HG03060 (cell line): ENCODE measurements around the gene PSEN2.
"Not testable (repeated sequence)": the region's sequence is repeated elsewhere in the genome, so short reads cannot be mapped to it uniquely, and the experiment has no call there.

Experiments used
- ATAC-seq: cut with Tn5 transposase; IDR thresholded peaks from one replicate; pipeline ENCODE4 v1.9.1; 2021; ENCODE audit warnings: low read depth, moderate number of reproducible peaks; ENCODE audit not compliant: unreplicated experiment

Gene PSEN2

DNA sequence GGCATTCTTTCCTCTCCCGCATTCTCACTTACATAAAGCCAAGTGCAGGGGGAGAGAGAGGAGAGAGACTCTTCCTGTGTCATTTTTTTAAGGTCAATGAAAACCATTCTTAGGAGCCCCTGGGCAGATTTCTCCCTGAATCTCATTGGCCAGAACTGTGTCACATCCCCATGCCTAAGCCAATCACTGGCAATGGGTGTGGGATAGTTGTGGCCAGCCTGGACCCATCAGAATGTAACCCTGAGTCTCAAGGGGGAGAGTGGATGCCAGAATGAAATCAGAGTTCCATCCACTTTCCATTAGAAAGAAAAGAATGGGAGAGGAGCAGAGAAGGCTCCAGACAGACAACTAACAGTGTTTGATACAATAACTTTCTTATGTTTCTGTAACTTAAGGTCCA is 38.5 kb downstream of the PSEN2 start:
- no peak for ATAC-seq

DNA sequence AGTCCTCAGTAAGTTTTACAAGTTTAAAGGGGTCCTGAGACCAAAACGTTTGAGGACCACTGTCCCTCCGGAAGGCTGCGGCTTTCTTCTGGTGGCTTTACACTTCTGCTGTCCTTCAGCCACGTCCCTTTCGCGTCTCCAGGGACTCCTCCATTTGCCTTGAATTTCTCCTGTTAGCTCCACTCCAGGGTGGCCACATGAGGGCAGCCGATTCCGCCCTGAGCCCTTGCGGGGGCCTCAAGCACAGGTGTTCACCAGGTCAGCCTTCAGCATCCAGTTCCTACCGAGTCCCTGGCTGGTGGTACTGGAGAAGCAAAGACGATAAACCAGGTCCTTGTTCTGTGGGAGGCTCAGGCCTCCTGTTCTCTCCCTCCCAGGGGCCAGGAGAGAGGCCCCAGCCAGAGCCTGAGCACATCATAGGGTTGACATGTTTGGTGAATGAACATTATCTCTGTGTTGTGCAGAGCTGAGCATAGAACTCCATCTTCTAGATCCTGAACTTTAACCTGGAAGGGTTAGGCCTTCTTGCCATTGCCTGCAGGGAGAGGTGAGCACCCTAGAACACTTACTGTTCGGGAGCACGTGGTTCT is 42.3 kb downstream of the PSEN2 start:
- ATAC-seq, result no peak

DNA sequence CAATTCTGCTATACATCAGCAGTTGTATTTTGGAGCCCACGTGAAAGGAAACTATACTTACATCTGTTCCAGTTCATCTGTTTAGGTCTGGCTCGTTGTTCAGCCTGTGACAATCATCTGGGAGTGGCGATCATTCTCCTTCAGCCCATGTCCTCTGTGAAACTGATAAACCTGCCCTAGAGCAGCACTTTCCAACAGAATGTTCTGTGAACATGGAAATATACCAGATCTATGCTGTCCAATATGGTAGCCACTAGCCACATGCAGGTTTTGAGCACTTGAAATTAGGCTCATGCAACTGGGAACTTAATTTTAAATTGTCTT is 45.2 kb downstream of the PSEN2 start:
- peak; percentile 12 for ATAC-seq

GRCh38 chr1:226916497-226916896 is 46.1 kb downstream of the PSEN2 start:
- no peak for ATAC-seq

- ATAC-seq, result no peak
Measured at GRCh38 chr1:226919587-226919986, 49.2 kb downstream of the PSEN2 start.

- ATAC-seq, result no peak
Measured at GRCh38 chr1:226919995-226920394, 49.6 kb downstream of the PSEN2 start.

DNA sequence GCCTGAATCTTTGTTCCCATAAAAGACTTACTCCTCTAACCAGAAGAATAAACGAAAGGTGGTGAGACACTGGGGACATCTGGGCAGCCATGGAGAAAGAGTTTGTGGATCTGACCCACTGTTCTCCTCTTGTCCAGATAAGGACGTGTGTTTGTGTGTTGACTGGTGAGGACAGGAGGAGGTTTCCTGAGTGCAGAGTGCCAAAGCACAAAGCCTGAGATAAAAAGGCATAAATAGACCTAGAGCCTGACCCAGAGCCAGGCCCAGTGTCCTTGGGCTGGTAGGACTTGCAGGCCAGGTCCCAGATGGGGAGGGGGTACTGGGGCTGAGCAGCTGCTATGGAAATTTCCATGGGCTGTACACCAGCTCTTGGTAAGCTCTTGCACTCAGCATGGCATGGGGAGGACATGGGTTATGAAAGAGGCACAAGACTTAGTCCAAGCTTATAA is 50.1 kb downstream of the PSEN2 start:
- ATAC-seq, result no peak

GRCh38 chr1:226921504-226921903 is 51.1 kb downstream of the PSEN2 start:
- no peak for ATAC-seq

DNA sequence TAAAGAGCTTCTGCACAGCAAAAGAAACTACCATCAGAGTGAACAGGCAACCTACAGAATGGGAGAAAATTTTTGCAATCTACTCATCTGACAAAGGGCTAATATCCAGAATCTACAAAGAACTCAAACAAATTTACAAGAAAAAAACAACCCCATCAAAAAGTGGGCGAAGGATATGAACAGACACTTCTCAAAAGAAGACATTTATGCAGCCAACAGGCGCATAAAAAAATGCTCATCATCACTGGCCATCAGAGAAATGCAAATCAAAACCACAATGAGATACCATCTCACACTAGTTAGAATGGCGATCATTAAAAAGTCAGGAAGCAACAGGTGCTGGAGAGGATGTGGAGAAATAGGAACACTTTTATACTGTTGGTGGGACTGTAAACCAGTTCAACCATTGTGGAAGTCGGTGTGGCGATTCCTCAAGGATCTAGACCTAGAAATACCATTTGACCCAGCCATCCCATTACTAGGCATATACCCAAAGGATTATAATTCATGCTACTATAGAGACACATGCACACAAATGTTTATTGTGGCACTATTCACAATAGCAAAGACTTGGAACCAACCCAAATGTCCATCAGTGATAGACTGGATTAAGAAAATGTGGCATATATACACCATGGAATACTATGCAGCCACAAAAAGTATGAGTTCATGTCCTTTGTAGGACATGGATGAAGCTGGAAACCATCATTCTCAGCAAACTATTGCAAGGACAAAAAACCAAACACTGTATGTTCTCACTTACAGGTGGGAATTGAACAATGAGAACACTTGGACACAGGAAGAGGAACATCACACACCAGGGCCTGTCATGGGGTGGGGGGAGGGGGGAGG is 59.1 kb downstream of the PSEN2 start:
- ATAC-seq, result not testable (repeated sequence)

GRCh38 chr1:226934483-226935237 is 64.2 kb downstream of the PSEN2 start:
- ATAC-seq, result no peak

DNA sequence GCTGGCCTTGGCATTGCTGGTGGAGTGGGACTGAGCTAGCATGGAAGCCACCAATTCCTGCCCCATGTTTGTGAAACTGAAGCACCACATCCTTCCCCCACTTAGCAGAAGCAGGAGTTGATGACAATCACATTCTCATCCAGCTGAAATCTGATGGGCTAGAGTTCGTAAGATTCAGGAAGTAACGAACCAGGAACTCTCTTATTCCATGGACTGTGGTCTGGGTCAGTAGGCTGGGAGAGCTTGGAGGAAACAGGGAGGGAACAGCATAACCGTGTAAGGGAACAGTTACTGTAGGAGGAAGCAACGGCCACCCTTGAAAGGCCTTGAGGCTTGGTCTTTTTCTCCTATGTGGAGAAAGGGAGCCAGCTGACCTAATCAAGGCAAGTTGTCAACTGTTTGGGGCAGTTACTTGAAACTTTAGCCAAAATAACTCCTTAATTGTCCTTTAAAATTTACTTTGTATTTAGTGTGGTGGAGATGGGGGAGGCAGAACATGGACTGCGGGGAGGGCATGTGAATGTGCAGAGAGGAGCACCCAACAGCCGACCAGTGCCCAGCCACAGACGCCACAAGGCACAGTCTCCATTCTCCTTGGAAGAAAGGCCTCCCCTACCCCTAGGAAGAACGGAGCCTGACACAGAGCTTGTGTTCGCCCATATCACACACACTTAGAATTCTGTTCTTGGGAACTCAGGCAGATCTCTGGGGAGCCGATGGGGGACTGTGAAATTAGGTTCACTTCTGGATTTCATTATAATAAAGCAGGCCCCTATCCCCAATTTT is 67.7 kb downstream of the PSEN2 start:
- ATAC-seq, result no peak

DNA sequence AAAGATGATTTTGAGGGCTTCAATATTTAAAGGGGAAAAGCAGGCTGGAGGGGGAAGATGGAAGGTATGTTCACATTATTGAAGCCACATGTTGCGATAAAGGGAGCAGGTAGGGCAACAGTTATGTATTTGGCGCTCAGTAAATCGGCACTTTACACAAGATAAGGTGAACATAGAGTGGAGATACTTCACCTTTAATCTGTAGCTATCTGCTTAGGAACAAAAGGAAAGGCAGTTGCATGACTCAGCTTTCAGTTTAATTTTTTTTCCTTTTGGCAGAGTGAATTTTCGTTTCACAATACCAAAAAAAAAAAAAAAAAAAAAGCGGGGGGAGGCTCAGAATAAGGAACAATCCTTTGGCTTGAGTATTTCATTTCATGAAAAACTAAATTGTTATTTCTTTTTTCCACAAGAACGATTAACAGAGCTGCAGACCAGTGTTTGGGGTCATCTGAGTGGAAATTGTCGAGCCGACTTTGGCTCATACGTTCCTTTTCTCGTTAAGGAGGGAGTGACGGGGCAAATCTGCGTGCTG is 68.6 kb downstream of the PSEN2 start:
- no peak for ATAC-seq

DNA sequence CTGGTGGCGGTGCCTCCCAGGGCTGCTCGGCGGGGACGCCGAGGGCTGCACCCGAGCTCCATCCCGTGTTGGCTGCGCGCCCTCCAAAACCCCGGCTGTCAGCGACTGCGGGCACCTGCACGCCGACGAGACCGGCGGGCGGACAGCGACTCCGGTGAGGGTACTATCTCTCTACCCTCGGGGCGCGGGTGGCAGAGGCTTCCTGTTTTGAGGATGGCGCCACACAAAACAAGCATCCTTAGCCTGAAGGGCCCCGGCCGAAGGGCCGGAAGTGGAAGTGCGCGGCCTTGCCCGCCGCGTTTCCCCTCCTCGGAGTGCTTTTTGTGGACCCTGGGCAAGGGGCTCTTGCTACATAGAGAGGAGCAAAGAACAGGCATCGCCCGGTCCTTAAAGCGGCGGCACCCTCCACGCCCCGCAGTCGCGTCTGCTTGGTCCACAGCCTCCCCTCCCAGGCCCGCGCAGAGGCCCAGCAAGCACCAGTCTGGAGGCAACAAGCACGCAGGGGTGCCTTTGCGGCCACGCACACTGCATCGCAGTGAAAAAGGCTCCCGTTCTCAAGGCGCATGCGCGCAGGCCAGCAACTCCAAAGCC is 69.1 kb downstream of the PSEN2 start:
- peak; percentile 16 for ATAC-seq

DNA sequence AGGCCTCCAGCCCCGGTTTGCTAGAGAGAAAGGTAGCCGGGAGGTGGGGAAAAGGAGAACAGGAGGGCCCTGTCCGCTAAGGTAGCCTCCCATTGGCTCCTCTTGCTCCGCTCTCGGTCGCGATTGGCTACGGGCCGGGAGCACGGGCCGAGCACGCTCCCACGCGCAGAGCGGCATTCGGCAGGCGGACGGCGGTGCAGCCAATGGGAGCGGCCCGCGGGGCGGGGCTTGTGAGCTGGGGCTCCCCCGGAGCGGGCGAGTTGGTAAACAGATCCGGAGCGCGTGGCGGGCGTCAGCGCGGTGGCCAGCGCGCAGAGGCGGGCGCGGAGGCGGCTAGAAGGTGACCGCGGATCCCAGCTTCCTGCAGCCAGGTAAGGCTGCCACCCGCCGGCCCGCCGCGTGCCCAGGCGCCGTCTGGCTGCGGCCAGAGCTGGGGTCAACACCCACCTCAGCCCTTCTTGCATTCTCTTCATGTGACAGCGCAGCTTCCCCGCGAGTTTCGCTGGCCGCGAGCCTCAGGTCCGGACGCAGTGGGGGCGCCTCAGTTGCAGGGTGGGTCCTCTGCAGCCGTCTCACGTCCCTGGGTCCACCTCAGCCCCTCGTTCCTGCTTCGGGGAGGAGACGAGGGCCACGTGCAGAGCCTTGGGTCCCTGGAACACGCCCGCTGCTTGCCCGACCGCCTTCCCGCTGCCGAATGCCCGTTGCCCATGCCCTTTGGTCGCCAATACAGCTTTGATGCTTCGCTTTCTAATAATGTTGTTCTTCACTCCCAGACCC is 69.8 kb downstream of the PSEN2 start, which contains the start of gene COQ8A:
COQ8A (plus strand) TSS at position 266 of the 777 bp plus-strand sequence. CDS start 21,092 bp downstream, outside the sequence.
- ATAC-seq, result peak; percentile 94

- ATAC-seq, result no peak
Measured at GRCh38 chr1:226940806-226941067, 70.3 kb downstream of the PSEN2 start.

DNA sequence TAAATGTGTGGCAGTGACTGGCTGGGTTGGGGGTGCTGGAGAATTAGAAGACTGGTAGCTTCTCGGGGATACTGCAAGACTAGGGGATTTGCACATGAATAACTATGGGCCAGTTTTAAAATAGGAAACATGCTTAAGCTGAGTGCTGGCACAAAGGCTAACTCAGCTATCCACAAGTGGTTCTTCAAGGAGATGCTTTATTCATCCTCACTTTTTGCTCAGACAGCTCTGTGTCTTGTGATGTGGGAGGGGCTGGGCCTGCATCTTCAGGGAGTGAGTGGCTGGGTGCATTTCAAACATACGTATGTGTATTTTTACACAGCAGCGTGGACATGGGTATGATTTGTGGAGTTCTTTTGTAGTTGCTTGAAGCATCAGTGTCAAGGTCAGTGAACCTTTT is 72.0 kb downstream of the PSEN2 start:
- ATAC-seq, result no peak

- ATAC-seq, result no peak
Measured at GRCh38 chr1:226943156-226943555, 72.7 kb downstream of the PSEN2 start.

GRCh38 chr1:226943927-226944326 is 73.5 kb downstream of the PSEN2 start:
- no peak for ATAC-seq

- ATAC-seq, result no peak
Measured at GRCh38 chr1:226945106-226945857, 74.9 kb downstream of the PSEN2 start.
